ENCODE data around the gene RAB11FIP2. TPM values are rescaled to one million over a fixed set of nuclear protein-coding genes. Genes with fewer than 3 reads are reported as not detected.

The RAB11FIP2 gene
- total and polyA plus RNA-seq, 2 of the 8 experiments (the other 6 are each of a cell fraction or from before 2014, with no cell fraction given): 3.1 to 12.7 TPM

DNA sequence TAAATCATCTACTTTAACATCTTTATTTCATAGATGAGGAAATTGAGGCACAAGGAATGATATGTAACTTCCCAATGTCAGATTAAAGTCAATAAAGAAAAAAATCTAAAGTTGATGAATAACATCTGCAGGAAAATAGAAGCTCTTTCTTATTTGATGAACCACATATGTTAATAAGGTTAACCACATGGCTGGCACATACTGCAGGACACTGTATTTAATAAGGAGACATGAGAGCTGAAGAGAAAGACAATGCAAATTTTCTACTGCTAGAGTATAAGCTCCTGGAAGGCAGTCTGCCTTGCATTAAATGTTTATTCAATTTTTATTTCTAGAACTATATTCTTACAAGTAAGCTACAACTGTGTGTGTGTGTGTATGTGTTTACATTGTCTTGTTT, 4.4 kb downstream of the RAB11FIP2 start (continued):
- TF ChIP-seq RFX5 (IDR thresholded peaks at IDR 0.05; ENCODE audit: borderline replicate concordance, low read depth, low read length): no peak
- TF ChIP-seq SRF (IDR thresholded peaks at IDR 0.05; ENCODE audit: low read depth, low read length): no peak
